T-helper 2 cell (primary cell): ENCODE measurements around the gene TMPRSS11A.

Experiments used
- DNase-seq, 5 experiments: peaks; one replicate each; pipeline versions ENCODE4 v3.0.0 to v3.0.0-alpha.2; 2012 to 2022

The TMPRSS11A gene

DNA sequence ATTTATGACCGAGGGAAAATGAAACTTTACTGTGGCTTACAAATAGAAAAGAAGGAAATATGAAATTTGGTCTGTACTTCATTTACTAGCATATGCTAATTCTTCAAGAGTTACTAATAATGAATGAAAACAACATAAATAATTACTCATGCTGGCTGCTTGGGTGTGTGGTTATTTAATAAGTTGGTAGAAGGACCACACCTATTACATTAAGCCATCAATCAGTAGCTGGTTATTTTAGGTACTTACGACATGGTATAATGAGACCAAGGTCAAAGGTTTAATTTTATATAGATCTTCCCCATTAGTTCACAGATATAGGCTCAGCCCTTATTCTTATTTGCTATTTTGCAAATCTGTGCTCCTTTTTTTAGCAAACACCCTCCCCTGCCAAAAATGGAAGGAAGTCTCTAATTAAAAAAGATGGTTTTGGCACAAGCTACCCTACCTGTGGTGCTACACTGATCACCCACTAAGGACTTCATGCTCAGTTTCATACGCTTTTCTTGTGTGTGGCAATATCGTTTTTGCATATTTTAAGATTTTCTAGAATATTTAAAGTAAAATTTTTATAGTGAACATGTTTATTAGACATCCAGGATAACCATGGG is 93.6 kb downstream of the TMPRSS11A start:
- DNase-seq: no peak

DNA sequence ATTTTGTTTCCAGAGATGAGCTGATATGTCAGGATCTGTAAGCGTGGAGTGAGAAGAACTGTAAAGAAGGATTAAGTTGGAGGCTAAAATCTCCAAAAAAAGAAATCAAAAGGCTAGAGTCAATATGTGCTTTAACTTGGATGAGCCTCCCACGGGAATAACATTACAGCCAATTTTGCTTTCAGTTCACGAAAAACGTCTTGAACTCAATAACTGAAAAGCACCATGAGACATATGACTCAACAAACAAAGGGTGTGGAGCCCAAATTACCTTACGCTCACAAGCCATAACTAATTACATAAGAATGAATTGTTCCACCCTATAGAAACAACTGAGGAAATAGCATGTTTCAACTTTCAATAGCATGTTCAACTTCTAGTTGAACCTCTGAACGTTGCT is 101.8 kb downstream of the TMPRSS11A start:
- DNase-seq: no peak
